IMR-90 (cell line): ENCODE results near the gene COL28A1. TPM values are rescaled to one million over a fixed set of nuclear protein-coding genes. Genes with fewer than 3 reads are reported as not detected.
A peak's percentile ranks its signal among the peaks of the same experiment; 100 is the strongest.

ENCODE experiments used
- ATAC-seq: fragments of 200-7000 bp; cut with Tn5 transposase; 2 replicates; pipeline ENCODE4 v1.9.1; 2020; ENCODE audit warnings: low read depth, mild to moderate bottlenecking, moderate library complexity
- BruUV-seq: library from RNA; stranded (reverse); fragments of 400-500 nt; replicated peaks from 2 replicates; lab custom pipeline; 2021; lab: Mats Ljungman, UMichigan
- CTCF ChIA-PET: fragments of 300-600 bp; formaldehyde crosslinking; extraction: SDS; loops from one replicate; lab custom pipeline; 2021; ENCODE audit warnings: antibody characterized with exemption; lab: Yijun Ruan, JAX
- POLR2A ChIA-PET: fragments of 300-600 bp; sonication (Branson Sonifier 250); formaldehyde crosslinking; loops from one replicate; lab custom pipeline; 2022; ENCODE audit warnings: antibody characterized with exemption; ENCODE audit not compliant: unreplicated experiment; lab: Charles Lee
- DNase-seq: peaks from one replicate; pipeline ENCODE4 v3.0.0; 2013
- H2AFZ ChIP-seq: replicated peaks from 2 replicates; pipeline ENCODE3; 2013; ENCODE audit warnings: low read length, mild to moderate bottlenecking; ENCODE audit not compliant: poor library complexity
- H2AK5ac ChIP-seq: 2 replicates; pipeline ENCODE4 v1.6.1; 2013; ENCODE audit warnings: low read depth, low read length, inconsistent platforms
- H2AK9ac ChIP-seq: replicated peaks from 2 replicates; pipeline ENCODE3; 2013; ENCODE audit warnings: mild to moderate bottlenecking, low read depth, low read length, moderate library complexity; ENCODE audit not compliant: poor library complexity
- H2BK120ac ChIP-seq: 2 replicates; pipeline ENCODE4 v1.6.1; 2013; ENCODE audit warnings: low read depth, low read length, inconsistent platforms
- H2BK15ac ChIP-seq: 3 replicates; pipeline ENCODE4 v1.6.1; 2013; ENCODE audit warnings: low read depth, low read length, inconsistent platforms
- H2BK20ac ChIP-seq: 2 replicates; pipeline ENCODE4 v1.6.1; 2013; ENCODE audit warnings: low read depth, mild to moderate bottlenecking, inconsistent platforms, low read length, moderate library complexity
- H2BK5ac ChIP-seq: 2 replicates; pipeline ENCODE4 v1.6.1; 2013; ENCODE audit warnings: mild to moderate bottlenecking, low read depth, low read length, inconsistent platforms; ENCODE audit not compliant: poor library complexity, severe bottlenecking
- H3K14ac ChIP-seq: replicated peaks from 2 replicates; pipeline ENCODE4 v1.6.1; 2013; ENCODE audit warnings: low read depth, low read length, inconsistent platforms
- H3K18ac ChIP-seq: 2 replicates; pipeline ENCODE4 v1.6.1; 2013; ENCODE audit warnings: low read depth, low read length, control low read depth
- H3K23ac ChIP-seq: 2 replicates; pipeline ENCODE4 v1.6.1; 2013; ENCODE audit warnings: low read depth, low read length, inconsistent platforms
- H3K27ac ChIP-seq: 2 replicates; pipeline ENCODE4 v1.5.1; 2013; ENCODE audit warnings: mild to moderate bottlenecking, control low read depth, low read length; ENCODE audit not compliant: insufficient read depth
- H3K27me3 ChIP-seq: 2 replicates; pipeline ENCODE4 v1.6.1; 2013; ENCODE audit warnings: low read length; ENCODE audit not compliant: control insufficient read depth, insufficient read depth
- H3K36me3 ChIP-seq: 2 replicates; pipeline ENCODE4 v1.6.1; 2013; ENCODE audit warnings: low read length, mixed read lengths; ENCODE audit not compliant: control insufficient read depth, insufficient read depth
- H3K4ac ChIP-seq: 2 replicates; pipeline ENCODE4 v1.6.1; 2013; ENCODE audit warnings: low read depth, low read length, inconsistent platforms
- H3K4me1 ChIP-seq: 2 replicates; pipeline ENCODE4 v1.6.1; 2013; ENCODE audit warnings: low read length, mixed read lengths; ENCODE audit not compliant: control insufficient read depth, insufficient read depth
- H3K4me2 ChIP-seq: 2 replicates; pipeline ENCODE4 v1.6.1; 2013; ENCODE audit warnings: low read depth, mild to moderate bottlenecking, control low read depth, low read length, moderate library complexity
- H3K4me3 ChIP-seq: 2 replicates; pipeline ENCODE4 v1.5.1; 2013; ENCODE audit warnings: low read depth, mild to moderate bottlenecking, control low read depth, low read length, moderate library complexity; ENCODE audit not compliant: insufficient read depth
- H3K56ac ChIP-seq: 2 replicates; pipeline ENCODE4 v1.6.1; 2013; ENCODE audit warnings: low read length, inconsistent platforms; ENCODE audit not compliant: insufficient read depth; ENCODE audit errors: extremely low read depth
- H3K79me1 ChIP-seq, 2 experiments: 2 replicates each; pipeline ENCODE4 v1.6.1; 2013; ENCODE audit warnings: low read length in 2 of 2, inconsistent platforms in 1 of 2, low read depth in 1 of 2
- H3K9ac ChIP-seq: 2 replicates; pipeline ENCODE4 v1.6.1; 2013; ENCODE audit warnings: low read depth, low read length, control low read depth
- H3K9me1 ChIP-seq: 2 replicates; pipeline ENCODE4 v1.6.1; 2013; ENCODE audit warnings: low read length, inconsistent platforms; ENCODE audit not compliant: insufficient read depth
- H3K9me3 ChIP-seq: 2 replicates; pipeline ENCODE4 v1.6.1; 2013; ENCODE audit warnings: low read length; ENCODE audit not compliant: control insufficient read depth, insufficient read depth
- H4K20me1 ChIP-seq: 2 replicates; pipeline ENCODE4 v1.6.1; 2013; ENCODE audit warnings: low read length, inconsistent platforms; ENCODE audit not compliant: insufficient read depth
- H4K5ac ChIP-seq: 2 replicates; pipeline ENCODE4 v1.6.1; 2013; ENCODE audit warnings: mild to moderate bottlenecking, low read depth, low read length, control low read depth
- H4K8ac ChIP-seq, 2 experiments: 2 replicates each; pipeline ENCODE4 v1.6.1; 2013; ENCODE audit warnings: low read depth in 2 of 2, low read length in 2 of 2, control low read depth in 1 of 2, inconsistent platforms in 1 of 2
- H4K91ac ChIP-seq: 2 replicates; pipeline ENCODE4 v1.6.1; 2013; ENCODE audit warnings: low read depth, low read length, inconsistent platforms; ENCODE audit not compliant: insufficient read depth
- CEBPB ChIP-seq: IDR thresholded peaks from 2 replicates; pipeline ENCODE4 v1.6.1; 2012; ENCODE audit warnings: low read depth, low read length, improper control_type of control experiment
- ELK1 ChIP-seq: fragments of 150-350 bp; IDR thresholded peaks from 2 replicates; pipeline ENCODE4 v1.6.1; 2016; ENCODE audit warnings: low read depth, mild to moderate bottlenecking, low read length, moderate library complexity, borderline replicate concordance
- WGBS, 2 experiments: methylation state at CpG; one replicate each; pipeline versions ENCODE4 v1.1.5 to v1.1.7; 2013; ENCODE audit warnings: missing lambda C conversion rate in 2 of 2; ENCODE audit not compliant: insufficient read length in 1 of 2; ENCODE audit errors: extremely low coverage in 2 of 2; 5-methylcytosine and 5-hydroxymethylcytosine counted together
- dilution Hi-C: fragments of 300-500 bp; cut with HindIII; formaldehyde crosslinking; loops from one replicate; pipeline ENCODE4 v1.14.3; 2018; ENCODE audit warnings: low sequenced_read_pairs; ENCODE audit not compliant: unreplicated experiment
- in situ Hi-C: fragments of 300-500 bp; cut with MboI; formaldehyde crosslinking; loops from 3 replicates; pipeline ENCODE4 v1.14.3; 2019; ENCODE audit warnings: low sequenced_read_pairs, inconsistent platforms, mixed read lengths
- intact Hi-C: fragments of 100-400 bp; cut with micrococcal nuclease; formaldehyde crosslinking; loops from 2 replicates; pipeline ENCODE4 v1.10.0; 2022
- polyA plus RNA-seq, 3 experiments: library from polyadenylated mRNA; depleted of rRNA; stranded (reverse); fragments of >200 nt; gene quantifications; 2 replicates each; pipeline ENCODE4 v1.2.3, GENCODE V29; 2012; ENCODE audit warnings: low replicate concordance in 1 of 3
- total RNA-seq: library from RNA; depleted of rRNA; stranded (reverse); fragments of >200 nt; gene quantifications from 2 replicates; pipeline ENCODE4 v1.2.3, GENCODE V29; 2012

Gene COL28A1
- total and polyA plus RNA-seq, 2 of the 4 experiments (the other 2 are of a cell fraction): under 0.01 to 0.05 TPM

- DNase-seq (no peak), ATAC-seq (no peak)
- Histone ChIP-seq H3K36me3 (no peaks in the 10 kb centered on the region), H3K27me3 (no peaks in the 10 kb centered on the region), H3K9me3 (no peaks in the 10 kb centered on the region), H2BK120ac (peak overlapping the region; percentile 33; the same call in 1 of the 2 replicates), H2BK20ac (no peak overlapping the region), H2AFZ (peak overlapping the region; percentile 77), H2BK5ac (peak overlapping the region; percentile 45), H3K79me1 (no peaks in the 10 kb centered on the region), H3K23ac (no peak overlapping the region), H3K14ac (no peak overlapping the region; the same call in 1 of the 2 replicates), H2AK9ac (no peak overlapping the region), H2AK5ac (peak overlapping the region; percentile 75; the same call in 1 of the 2 replicates), H3K9ac (no peak overlapping the region), H3K4me3 (no peak overlapping the region), H4K91ac (no peak overlapping the region), H4K5ac (no peak overlapping the region), H4K8ac (no peak overlapping the region), H3K9me1 (peaks cover 4% of the 10 kb centered on the region; the same call in 1 of the 2 replicates), H3K4me2 (no peak overlapping the region), H2BK15ac (no peak overlapping the region), H3K4ac (peak overlapping the region; percentile 42), H3K18ac (0 out of 2 replicates have a peak overlapping the region, but pooled peaks have one; percentile 33), H3K56ac (no peak overlapping the region), H3K4me1 (peaks cover 10% of the 10 kb centered on the region), H4K20me1 (no peaks in the 10 kb centered on the region), H3K27ac (no peak overlapping the region)
- no CpG with 5 or more reads among the region's 2 CpGs for WGBS, 2 experiments
- ChIA-PET POLR2A (no interaction called here), CTCF (interaction anchor here (1.7 kb wide), 1 partner anchor 9 kb away, joined by 4 read pairs; no protein-coding TSS in a partner anchor)
- dilution Hi-C loops: no loop called here
- no TSS peak for BruUV-seq
- intact Hi-C loops: no loop called here
- TF ChIP-seq ELK1: no peak
- TF ChIP-seq CEBPB: peak; percentile 66
- in situ Hi-C loops: no loop called here
Observed at GRCh38 chr7:7489546-7489945, 46.1 kb downstream of the COL28A1 start.
